ENCODE measurements around the gene MAN2C1.
"Not testable (repeated sequence)": the region's sequence is repeated elsewhere in the genome, so short reads cannot be mapped to it uniquely, and the experiment has no call there.

MAN2C1 gene

DNA sequence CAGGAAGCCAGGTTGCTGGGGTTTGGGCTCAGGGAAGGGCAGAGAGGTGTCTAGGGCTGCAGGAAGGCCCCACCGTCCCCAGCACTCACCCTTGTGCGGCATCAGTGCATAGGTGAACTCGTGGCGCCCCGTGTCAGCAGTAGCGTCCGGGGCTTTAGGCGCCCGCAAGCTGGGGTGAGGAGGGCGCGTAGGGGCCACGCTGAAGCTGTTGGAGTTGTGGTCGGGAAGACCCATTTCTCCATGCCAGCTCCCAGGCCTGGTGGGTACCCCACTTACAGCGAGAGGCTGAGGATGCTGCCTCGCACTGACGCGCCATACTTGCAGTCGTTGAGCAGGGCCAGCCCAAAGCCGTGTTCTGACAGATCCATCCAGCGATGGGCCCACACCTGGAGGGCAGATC lies 11.9 kb downstream of the MAN2C1 start:
- no peak for DNase-seq
- Mint-ChIP-seq H3K27me3 (no peaks in the 10 kb centered on the region), H3K4me1 (no peaks in the 10 kb centered on the region), H3K36me3 (peaks cover 48 to 64% of the 10 kb centered on the region in 2 donors), H3K27ac (no peak overlapping the region), H3K9me3 (no peaks in the 10 kb centered on the region), H3K4me3 (no peak overlapping the region)
- ATAC-seq (replicated peaks), result no peak

DNA sequence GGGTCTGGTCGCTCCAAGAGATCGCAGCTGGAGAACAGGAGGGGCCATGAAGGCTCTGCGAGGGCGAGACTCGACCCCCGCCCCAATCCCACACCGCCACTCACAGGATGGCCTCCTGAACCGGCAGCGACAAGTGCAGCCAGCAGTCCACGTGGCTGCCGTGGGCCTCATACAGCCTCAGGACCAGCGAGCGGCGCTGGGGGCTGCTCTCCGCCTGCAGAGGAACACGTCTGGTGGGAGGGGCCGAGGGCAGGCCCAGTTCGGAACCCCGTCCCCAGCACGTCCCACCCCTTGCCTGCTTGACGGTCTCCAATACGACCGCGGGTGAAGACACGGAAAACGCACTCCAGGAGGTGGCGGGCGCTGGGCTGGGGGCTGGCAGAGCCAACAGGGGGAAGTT lies 12.4 kb downstream of the MAN2C1 start:
- no peaks in the 10 kb centered on the region for H3K27me3 Mint-ChIP-seq
- H3K4me1 Mint-ChIP-seq, result peaks cover under 1% of the 10 kb centered on the region in 2 donors
- no peak for ATAC-seq (replicated peaks)
- no peaks in the 10 kb centered on the region for H3K9me3 Mint-ChIP-seq
- DNase-seq, result no peak
- peaks cover 46 to 63% of the 10 kb centered on the region in 2 donors for H3K36me3 Mint-ChIP-seq
- no peak overlapping the region for H3K4me3 Mint-ChIP-seq
- H3K27ac Mint-ChIP-seq, result peak overlapping the region; percentile 51

DNA sequence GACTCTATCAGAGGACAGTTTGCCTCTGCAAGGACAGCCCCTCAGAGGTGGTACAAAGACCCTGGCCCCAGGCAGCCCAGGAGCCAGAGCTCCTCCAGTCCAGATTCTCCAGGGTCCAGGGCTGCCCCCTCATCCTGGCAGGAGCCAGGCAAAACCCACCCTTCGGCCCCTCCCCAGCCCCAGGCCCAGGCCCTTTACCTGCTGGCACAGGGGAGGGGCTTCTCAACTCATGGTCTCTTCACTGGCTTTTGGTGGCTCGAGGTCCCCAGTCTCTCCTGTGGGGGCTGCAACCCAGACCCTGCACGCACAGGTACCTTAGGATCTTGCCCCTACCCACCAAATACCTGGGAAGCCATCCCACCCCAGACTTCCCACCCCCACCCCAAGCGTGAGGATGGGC lies 13.0 kb downstream of the MAN2C1 start:
- peak overlapping the region; percentile 51 for H3K27ac Mint-ChIP-seq

DNA sequence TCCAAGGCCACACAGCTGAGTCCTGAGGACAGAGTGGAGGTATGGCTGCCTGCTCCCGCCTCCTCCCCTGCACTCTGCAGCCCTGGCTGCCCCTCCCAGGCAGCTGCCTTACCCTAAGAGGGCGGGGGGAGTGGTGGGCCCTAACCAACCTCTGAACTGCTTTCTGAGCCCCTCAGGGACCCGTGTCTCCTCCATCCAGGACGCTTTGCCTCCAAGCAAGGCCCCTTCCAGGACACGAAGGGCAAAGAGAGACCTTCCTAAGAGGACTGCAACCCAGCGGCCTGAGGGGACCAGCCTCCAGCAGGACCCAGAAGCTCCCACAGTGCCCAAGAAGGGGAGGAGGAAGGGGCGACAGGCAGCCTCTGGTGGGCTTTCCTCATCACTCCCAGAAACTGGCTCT lies 14.0 kb downstream of the MAN2C1 start:
- H3K9me3 Mint-ChIP-seq, result peaks cover 6 to 7% of the 10 kb centered on the region in 2 donors
- no peak overlapping the region for H3K27ac Mint-ChIP-seq
- peaks cover 50 to 66% of the 10 kb centered on the region in 2 donors for H3K36me3 Mint-ChIP-seq
- no peak overlapping the region for H3K4me3 Mint-ChIP-seq
- DNase-seq, result no peak
- no peak for ATAC-seq (replicated peaks)
- no peaks in the 10 kb centered on the region for H3K27me3 Mint-ChIP-seq
- peaks cover 13 to 16% of the 10 kb centered on the region in 2 donors for H3K4me1 Mint-ChIP-seq

More for the DNA sequence above, 13.0 kb downstream of the MAN2C1 start:
- H3K27me3 Mint-ChIP-seq, result no peaks in the 10 kb centered on the region
- peaks cover 48 to 63% of the 10 kb centered on the region in 2 donors for H3K36me3 Mint-ChIP-seq
- H3K4me1 Mint-ChIP-seq, result peaks cover 5 to 6% of the 10 kb centered on the region in 2 donors
- H3K4me3 Mint-ChIP-seq, result no peak overlapping the region
- DNase-seq (no peak), ATAC-seq (replicated peaks) (no peak)
- H3K9me3 Mint-ChIP-seq, result no peaks in the 10 kb centered on the region

DNA sequence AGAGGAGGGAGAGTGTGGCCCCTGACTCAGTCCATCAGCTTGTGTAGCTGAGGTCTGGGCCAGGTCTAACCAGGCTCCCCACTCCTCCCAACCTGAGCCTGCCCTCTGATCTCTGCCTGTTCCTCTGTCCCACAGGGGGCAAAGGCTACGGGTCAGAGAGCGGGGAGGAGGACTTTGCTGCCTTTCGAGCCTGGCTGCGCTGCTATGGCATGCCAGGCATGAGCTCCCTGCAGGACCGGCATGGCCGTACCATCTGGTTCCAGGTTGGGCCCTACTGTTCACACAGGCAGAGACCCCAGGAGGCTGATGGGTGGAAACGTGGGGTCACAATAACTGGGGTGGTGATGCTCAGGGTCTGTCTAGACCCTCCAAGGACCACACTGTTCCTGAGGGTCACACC lies 14.8 kb downstream of the MAN2C1 start:
- Mint-ChIP-seq H3K27ac (no peak overlapping the region), H3K4me3 (no peak overlapping the region), H3K4me1 (peaks cover 16 to 24% of the 10 kb centered on the region in 2 donors), H3K9me3 (peaks cover 7 to 8% of the 10 kb centered on the region in 2 donors), H3K36me3 (peaks cover 50 to 65% of the 10 kb centered on the region in 2 donors), H3K27me3 (no peaks in the 10 kb centered on the region)
- no peak for DNase-seq
- no peak for ATAC-seq (replicated peaks)

DNA sequence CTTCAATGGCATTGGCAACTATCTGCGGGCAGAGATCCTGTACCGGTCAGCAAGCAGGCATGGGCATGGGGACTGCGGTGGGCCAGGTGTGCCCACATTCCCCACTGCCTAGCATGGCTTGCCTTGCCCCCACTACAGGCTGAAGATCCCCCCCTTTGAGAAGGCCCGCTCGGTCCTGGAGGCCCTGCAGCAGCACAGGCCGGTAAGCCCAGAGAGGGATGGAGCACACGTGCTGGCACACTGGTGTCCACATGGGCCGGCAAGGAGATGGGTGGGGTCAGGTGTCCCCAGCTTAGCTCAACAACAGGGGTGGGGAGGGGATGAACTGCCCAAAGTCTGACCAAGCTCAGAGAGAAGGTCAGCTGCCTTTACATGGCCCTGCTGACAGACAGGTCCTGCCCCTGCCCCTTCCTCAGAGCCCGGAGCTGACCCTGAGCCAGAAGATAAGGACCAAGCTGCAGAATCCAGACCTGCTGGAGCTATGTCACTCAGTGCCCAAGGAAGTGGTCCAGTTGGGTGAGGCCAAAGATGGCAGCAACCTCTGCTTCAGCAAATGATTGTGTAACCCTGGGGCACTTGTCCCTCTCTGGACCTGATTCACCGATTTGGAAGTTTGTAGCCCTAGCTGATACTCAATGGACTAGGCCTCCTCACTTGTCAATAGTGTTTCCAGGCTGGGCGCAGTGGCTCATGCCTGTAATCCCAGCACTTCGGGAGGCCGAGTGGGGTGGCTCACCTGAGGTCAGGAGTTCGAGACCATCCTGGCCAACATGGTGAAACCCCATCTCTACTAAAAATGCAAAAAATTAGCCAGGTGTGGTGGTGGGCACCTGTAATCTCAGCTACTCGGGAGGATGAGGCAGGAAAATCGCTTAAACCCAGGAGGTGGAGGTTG lies 16.0 kb downstream of the MAN2C1 start:
- Mint-ChIP-seq H3K27ac (no peak overlapping the region), H3K27me3 (no peaks in the 10 kb centered on the region), H3K9me3 (peaks cover 7 to 9% of the 10 kb centered on the region in 2 donors)

DNA sequence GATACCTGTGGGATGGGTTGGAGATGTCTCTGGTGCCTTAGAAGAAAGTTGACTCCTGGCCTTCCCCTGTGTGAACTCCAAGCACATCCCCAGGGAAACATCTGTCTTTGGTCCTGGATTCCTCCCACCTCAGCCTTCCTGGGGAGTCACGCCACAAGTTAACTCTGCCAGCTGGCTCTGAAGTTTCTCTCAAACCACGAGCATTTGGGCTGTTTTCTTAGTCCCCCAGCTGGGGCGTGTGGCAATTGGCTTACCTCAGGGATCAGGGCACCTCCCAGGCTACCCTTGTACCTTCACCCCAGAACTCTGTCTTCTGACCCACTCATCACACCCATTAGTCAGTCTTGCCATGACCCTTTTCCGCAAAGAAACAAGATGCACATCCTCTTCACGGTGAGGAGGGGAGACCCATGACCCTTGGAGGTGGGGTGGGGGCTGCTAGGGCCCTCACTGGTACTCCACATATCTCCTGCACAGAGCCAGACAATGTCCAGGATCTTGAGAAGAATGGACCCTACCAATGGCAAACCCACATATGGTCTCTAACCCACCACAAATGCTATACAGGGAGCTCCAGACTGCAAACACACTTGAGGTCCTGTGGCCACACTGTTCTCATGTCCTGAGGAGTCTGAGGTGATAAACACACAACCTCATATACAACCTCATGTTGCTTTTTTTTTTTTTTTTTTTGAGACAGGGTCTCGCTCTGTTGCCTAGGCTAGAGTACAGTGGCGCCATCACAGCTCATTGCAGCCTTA lies 17.6 kb downstream of the MAN2C1 start:
- peaks cover 7 to 9% of the 10 kb centered on the region in 2 donors for H3K9me3 Mint-ChIP-seq
- no peak for DNase-seq
- H3K27me3 Mint-ChIP-seq, result no peaks in the 10 kb centered on the region
- no peak for ATAC-seq (replicated peaks)
- peak overlapping the region; percentile 94 for H3K27ac Mint-ChIP-seq
- no peak overlapping the region for H3K4me3 Mint-ChIP-seq
- peaks cover 26 to 43% of the 10 kb centered on the region in 2 donors for H3K4me1 Mint-ChIP-seq
- H3K36me3 Mint-ChIP-seq, result peaks cover 31 to 50% of the 10 kb centered on the region in 2 donors

More for the DNA sequence above, 16.0 kb downstream of the MAN2C1 start:
- Mint-ChIP-seq H3K36me3 (peaks cover 42 to 61% of the 10 kb centered on the region in 2 donors), H3K4me3 (no peak overlapping the region), H3K4me1 (peaks cover 19 to 34% of the 10 kb centered on the region in 2 donors)
- DNase-seq (no peak), ATAC-seq (replicated peaks) (no peak)

DNA sequence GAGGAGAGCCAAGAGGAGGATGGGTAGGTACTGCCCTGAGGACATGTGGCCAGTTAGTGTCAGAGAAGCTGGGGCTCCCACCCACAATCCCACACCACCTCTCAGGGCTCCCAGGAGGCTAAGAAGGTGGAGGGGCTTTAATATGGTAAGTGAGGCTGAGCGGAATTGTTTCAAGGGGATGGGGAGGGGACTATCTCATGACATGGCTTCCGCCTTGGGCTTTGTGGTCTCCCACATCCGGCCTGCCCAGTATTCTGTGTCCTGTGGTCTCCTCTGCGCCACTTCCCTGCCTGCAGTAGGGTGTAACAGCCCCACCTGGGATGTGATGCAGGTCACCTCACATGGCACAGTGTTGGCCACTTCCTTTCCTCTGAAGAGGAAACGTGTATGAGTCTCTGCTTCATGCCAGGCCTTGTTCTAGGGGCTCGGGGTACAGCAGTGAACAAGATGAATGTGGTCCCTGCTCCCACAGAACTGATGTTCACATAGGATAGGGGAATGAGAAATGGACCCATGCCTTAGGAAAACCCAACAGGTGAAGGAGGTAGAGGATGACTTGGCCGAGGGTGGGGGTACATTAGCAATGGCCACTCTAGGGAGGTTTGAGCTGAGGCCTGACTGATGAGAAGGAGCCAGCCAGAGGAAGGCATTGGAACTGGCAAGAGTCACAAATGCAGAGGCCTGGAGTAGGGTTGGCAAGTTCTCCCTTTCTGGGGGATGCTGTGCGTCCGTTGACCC lies 18.4 kb downstream of the MAN2C1 start:
- Mint-ChIP-seq H3K27me3 (no peaks in the 10 kb centered on the region), H3K4me1 (peaks cover 29 to 43% of the 10 kb centered on the region in 2 donors), H3K4me3 (peak overlapping the region; percentile 2 to 68), H3K36me3 (peaks cover 28 to 47% of the 10 kb centered on the region in 2 donors), H3K9me3 (peaks cover 7 to 9% of the 10 kb centered on the region in 2 donors), H3K27ac (peak overlapping the region; percentile 94)
- peak; percentile 83 to 86 for ATAC-seq (replicated peaks)
- DNase-seq, result peak; percentile 83

DNA sequence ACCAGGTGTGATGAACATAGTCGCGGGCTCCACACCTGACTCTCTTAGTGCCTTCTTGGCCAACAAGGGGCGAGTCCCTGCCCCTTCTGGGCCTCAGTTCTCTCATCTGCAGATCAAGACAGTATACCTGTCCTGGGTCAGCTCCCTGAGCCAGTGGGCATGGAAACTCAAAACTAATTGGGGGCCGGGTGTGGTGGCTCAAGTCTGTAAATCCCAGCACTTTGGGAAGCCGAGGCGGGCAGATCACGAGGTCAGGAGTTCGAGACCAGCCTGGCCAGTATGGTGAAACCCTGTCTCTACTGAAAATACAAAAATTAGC lies 19.1 kb downstream of the MAN2C1 start:
- ATAC-seq (replicated peaks); DNase-seq; H3K9me3 Mint-ChIP-seq; H3K27me3 Mint-ChIP-seq: not testable (repeated sequence)
- peak overlapping the region; percentile 94 for H3K27ac Mint-ChIP-seq
- peak overlapping the region in 1 of 2 donors; percentile 91 for H3K4me3 Mint-ChIP-seq
- H3K36me3 Mint-ChIP-seq, result peaks cover 26 to 41% of the 10 kb centered on the region in 2 donors
- H3K4me1 Mint-ChIP-seq, result peaks cover 29 to 43% of the 10 kb centered on the region in 2 donors

DNA sequence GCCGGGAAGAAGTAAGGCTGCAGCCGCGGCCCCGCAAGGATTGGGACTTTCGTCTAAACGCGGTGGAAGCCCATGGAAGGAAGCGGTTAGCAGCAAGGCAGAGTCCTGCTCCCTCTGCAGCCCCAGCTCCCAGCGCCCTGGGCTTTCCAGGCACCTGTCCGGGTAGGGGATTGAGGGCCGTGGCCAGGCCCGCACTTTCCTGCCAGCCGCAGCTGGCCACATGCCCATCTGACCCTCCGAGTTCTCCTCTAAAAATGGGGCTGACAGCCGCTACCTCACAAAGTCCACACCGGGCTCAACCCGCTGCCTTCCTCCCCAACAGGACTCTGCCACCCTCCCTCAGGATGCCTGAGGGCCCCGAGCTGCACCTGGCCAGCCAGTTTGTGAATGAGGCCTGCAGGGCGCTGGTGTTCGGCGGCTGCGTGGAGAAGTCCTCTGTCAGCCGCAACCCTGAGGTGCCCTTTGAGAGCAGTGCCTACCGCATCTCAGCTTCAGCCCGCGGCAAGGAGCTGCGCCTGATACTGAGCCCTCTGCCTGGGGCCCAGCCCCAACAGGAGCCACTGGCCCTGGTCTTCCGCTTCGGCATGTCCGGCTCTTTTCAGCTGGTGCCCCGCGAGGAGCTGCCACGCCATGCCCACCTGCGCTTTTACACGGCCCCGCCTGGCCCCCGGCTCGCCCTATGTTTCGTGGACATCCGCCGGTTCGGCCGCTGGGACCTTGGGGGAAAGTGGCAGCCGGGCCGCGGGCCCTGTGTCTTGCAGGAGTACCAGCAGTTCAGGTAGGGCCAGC lies 19.7 kb downstream of the MAN2C1 start:
- DNase-seq (no peak), ATAC-seq (replicated peaks) (no peak)
- peak overlapping the region; percentile 77 to 91 for H3K4me3 Mint-ChIP-seq
- peaks cover 26 to 40% of the 10 kb centered on the region in 2 donors for H3K36me3 Mint-ChIP-seq
- H3K9me3 Mint-ChIP-seq, result peaks cover 7 to 9% of the 10 kb centered on the region in 2 donors
- H3K27ac Mint-ChIP-seq, result peak overlapping the region; percentile 76
- peaks cover 29 to 43% of the 10 kb centered on the region in 2 donors for H3K4me1 Mint-ChIP-seq
- H3K27me3 Mint-ChIP-seq, result no peaks in the 10 kb centered on the region

DNA sequence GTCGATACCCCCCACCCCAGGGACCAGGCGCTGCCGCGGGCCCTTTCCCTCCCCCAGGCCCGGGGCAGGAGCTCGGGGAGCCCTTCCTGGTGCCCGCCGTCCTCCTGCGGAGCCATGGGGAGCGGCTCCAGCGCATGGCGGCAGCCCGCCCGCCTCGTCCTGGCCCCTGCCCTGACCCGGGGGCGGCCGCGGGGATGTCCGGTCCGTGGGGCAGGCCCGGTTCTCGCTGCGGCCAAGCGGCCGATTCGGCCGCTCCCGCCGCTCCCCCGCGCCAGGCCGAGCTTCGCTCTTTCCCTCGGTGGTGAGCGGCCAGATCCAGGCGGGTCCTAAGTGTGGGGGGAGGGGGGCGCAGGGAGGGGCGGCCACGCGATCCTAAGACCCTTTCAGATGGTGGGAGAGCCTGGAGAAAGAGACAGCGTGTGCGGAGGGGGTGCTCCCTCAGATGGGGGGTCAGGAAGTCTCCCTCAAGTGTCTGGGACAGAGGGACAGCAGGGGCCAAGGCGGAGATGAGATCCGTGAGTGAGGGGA lies 20.3 kb downstream of the MAN2C1 start:
- Mint-ChIP-seq H3K9me3 (peaks cover 7 to 9% of the 10 kb centered on the region in 2 donors), H3K27ac (peak overlapping the region; percentile 76), H3K27me3 (no peaks in the 10 kb centered on the region), H3K36me3 (peaks cover 25 to 33% of the 10 kb centered on the region in 2 donors), H3K4me3 (peak overlapping the region; percentile 74 to 91), H3K4me1 (peaks cover 29 to 43% of the 10 kb centered on the region in 2 donors)
- no peak for ATAC-seq (replicated peaks)
- DNase-seq, result no peak

DNA sequence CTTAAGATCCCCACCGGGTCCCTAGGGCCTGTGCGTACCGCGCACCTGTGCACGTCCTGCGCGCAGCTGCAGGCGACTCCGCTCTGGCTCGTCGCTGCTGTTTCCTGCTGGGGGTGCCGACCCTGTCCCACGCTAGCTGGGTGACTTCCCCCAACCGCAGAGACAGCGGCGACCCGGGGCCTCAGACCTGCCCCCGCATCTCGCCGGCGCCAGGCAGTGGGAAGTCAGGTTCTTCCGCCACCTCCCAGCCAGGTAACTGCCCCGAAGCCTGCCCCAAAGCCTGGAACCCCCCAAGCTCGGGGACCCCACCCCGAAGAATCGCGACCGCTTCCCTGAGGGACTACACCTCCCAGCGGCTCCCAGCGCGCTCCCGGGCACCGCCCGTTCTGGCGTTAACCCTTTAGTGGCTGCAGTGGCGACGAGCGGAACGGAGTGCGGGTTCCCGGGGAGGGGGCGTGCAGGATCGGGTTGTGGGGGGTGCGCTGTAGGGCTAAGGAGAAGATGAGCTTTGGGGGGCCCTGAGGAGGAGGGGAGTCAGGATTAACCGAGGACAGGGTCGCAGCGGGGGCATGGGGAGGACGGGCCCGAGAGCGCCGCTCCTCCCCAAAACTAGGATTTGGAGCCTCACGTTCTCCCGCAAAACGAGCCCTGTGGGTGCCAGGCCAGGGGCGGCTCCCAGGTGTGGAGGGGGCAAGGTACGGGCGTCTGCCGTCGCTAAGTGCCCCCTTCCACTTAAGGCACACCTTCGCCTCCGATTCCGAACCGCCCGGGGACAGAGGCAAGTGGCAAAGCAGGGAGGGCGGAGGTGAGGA lies 21.0 kb downstream of the MAN2C1 start:
- DNase-seq, result peak; percentile 77
- Mint-ChIP-seq H3K4me1 (peaks cover 29 to 43% of the 10 kb centered on the region in 2 donors), H3K4me3 (peak overlapping the region; percentile 71 to 91), H3K9me3 (peaks cover 7 to 9% of the 10 kb centered on the region in 2 donors), H3K36me3 (peaks cover 25 to 29% of the 10 kb centered on the region in 2 donors), H3K27ac (peak overlapping the region; percentile 73), H3K27me3 (no peaks in the 10 kb centered on the region)
- ATAC-seq (replicated peaks), result peak; percentile 81 to 83

All from stimulated activated naive B cell treated with anti-CD40 and anti-IgM and Interleukin-4, amounts not matched to agents 10 μg/mL and 1 μg/mL and 100 μg/mL, for 72 hours (primary cell).